ENCODE data around the gene ZNF783.

GRCh38 chr7:149280661-149281507 is 18.9 kb downstream of the ZNF783 start:
- TF ChIP-seq ZNF274 (IDR thresholded peaks at IDR 0.05; ENCODE audit: low read depth, low read length): no peak
- no peak for TF ChIP-seq YY1 (IDR thresholded peaks at IDR 0.05; ENCODE audit: insufficient read depth, insufficient read length)
- TF ChIP-seq SUZ12 (IDR thresholded peaks at IDR 0.05; ENCODE audit: extremely low read depth, insufficient read depth, insufficient read length): no peak
